Stimulated activated naive CD8-positive, alpha-beta T cell treated with anti-CD3 and anti-CD28 coated beads, Interleukin-15, amount 100 ng/mL, for 72 hours (primary cell): ENCODE measurements around the gene TIAM1.

Experiments
- ATAC-seq: fragments of 150-1000 bp; cut with Tn5 transposase; 2 replicates; pipeline ENCODE4 v1.10.0; 2021; ENCODE audit warnings: mild to moderate bottlenecking, moderate library complexity
- DNase-seq, 2 donors: peaks; one replicate each; pipeline ENCODE4 v3.0.0; 2021 to 2022
- H3K27ac Mint-ChIP-seq, 2 donors: one replicate each; pipeline ENCODE4 v1.8.0; 2022; ENCODE audit warnings: mild to moderate bottlenecking in 2 of 2, mixed read lengths in 2 of 2, moderate library complexity in 2 of 2
- H3K27me3 Mint-ChIP-seq: one replicate; pipeline ENCODE4 v1.8.0; 2022; ENCODE audit warnings: mixed read lengths
- H3K4me1 Mint-ChIP-seq: one replicate; pipeline ENCODE4 v1.8.0; 2022; ENCODE audit warnings: mild to moderate bottlenecking, mixed read lengths
- H3K4me3 Mint-ChIP-seq, 2 donors: one replicate each; pipeline ENCODE4 v1.8.0; 2022; ENCODE audit warnings: mild to moderate bottlenecking in 2 of 2, mixed read lengths in 2 of 2, moderate library complexity in 1 of 2
- H3K9me3 Mint-ChIP-seq, 2 donors: one replicate each; pipeline ENCODE4 v1.8.0; 2022; ENCODE audit warnings: mixed read lengths in 2 of 2

Gene TIAM1

GRCh38 chr21:31184459-31184858 is 159.6 kb downstream of the TIAM1 start:
- peak; percentile 64 to 83 for DNase-seq
- peak overlapping the region; percentile 44 to 66 for H3K4me3 Mint-ChIP-seq

DNA sequence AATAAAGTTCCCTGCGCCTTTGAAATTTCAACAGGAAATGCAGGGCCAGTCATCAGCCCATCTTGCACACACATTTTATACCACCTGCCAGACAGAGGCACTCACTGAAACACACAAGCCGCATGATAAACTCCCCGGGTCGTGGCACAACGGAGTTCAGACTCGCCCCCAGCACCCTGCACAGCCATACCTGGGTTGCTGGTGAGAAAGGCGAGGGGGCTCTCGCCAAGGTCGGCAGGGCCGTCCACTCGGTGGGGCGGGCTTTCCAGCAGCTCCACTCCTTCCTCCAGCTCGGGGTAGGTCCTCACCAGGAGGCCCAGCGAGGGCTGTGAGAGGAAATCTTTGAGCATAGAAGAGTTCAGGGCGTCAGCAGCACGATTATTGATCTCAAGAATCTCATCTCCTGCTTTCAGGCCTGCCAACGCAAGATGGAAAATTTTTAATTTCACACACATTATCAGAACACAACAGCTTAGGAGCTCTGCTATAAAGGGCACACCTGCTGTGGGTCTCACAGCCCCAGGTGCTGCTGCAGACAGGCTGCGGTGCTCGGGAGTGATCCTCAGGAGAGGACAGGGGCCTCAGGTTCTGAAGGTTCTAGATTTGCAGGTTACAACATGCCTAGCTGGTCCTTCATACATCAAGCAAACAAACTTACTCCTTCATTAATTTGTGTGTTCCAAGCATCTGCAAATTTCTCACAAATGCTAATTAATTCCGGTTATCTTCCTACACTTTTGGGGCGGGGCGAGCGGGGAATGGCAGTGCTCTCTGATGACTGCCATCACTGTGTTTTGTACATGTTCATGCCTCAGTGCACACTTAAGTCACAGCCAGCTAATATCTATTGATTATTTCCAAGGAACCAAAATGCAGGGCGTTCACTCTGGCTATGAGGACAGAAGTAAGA is 161.6 kb downstream of the TIAM1 start:
- Mint-ChIP-seq H3K4me3 (peak overlapping the region; percentile 86 to 95), H3K4me1 (peaks cover 79% of the 10 kb centered on the region), H3K27me3 (no peaks in the 10 kb centered on the region), H3K9me3 (no peaks in the 10 kb centered on the region), H3K27ac (peak overlapping the region; percentile 93 to 96)
- peak; percentile 79 for ATAC-seq
- peak; percentile 58 to 60 for DNase-seq

More at GRCh38 chr21:31184459-31184858, 159.6 kb downstream of the TIAM1 start:
- Mint-ChIP-seq H3K27me3 (no peaks in the 10 kb centered on the region), H3K27ac (peak overlapping the region; percentile 94 to 96), H3K9me3 (no peaks in the 10 kb centered on the region), H3K4me1 (peaks cover 79% of the 10 kb centered on the region)
- ATAC-seq, result peak; percentile 81

DNA sequence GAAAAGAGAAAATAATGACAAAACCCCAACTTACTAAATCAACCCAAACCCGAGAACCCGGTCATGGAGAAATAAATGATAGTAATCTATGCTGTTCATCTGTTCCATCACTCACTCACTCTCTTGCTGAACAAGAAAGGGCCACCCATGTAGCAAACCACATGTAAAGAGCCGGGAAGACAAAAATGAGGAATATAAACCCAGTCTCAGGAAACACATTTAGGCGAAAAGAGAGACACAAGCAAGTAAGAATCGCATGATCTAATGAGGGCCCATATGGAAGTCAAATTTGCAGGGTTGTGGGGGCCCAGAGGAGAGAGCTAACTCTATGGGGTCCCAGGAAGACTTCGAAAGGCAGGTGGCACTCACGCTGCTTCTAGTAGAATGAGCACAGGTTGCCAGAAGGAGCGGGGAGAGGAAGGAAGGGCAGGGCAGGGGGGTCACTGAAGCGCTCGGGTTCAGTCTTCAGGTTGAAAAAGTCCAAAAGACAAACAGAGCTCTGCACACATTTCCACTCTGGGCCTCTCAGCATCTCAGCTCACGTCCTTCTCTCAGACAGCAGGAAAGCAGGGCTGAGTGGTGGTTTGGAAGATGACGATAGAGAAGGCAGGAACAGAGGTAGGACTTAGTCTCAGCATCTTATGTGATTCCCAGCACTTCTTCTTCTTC is 162.8 kb downstream of the TIAM1 start:
- peak overlapping the region; percentile 64 to 95 for H3K27ac Mint-ChIP-seq
- H3K4me1 Mint-ChIP-seq, result peaks cover 78% of the 10 kb centered on the region
- no peak for ATAC-seq
- H3K27me3 Mint-ChIP-seq, result no peaks in the 10 kb centered on the region
- H3K9me3 Mint-ChIP-seq, result no peaks in the 10 kb centered on the region
- no peak for DNase-seq
- peak overlapping the region; percentile 81 to 86 for H3K4me3 Mint-ChIP-seq

- Mint-ChIP-seq H3K27ac (peak overlapping the region in 1 of 2 donors; percentile 95), H3K27me3 (no peaks in the 10 kb centered on the region), H3K9me3 (no peaks in the 10 kb centered on the region), H3K4me3 (peak overlapping the region; percentile 81 to 86), H3K4me1 (peaks cover 75% of the 10 kb centered on the region)
- ATAC-seq, result no peak
- no peak for DNase-seq
Measured at GRCh38 chr21:31180256-31181081, 163.6 kb downstream of the TIAM1 start.

DNA sequence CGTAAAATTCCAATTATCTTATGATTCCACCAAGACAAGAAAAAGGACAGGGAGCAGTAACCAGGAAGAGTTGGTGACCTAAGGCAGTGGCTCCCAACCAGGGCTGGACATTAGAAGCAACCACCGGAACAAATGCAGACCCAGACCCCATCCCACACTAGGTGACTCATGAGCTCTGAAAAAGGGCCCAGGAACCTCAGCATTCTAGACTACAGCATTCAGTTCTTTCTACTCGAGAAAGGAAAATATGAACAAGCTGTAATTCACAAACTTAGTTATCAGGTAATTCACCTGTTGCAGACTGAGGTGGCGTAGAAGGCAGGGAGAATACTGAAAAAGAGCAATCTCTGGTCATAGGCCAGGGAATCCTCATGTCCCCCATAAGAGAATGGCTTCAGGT is 167.3 kb downstream of the TIAM1 start:
- no peaks in the 10 kb centered on the region for H3K27me3 Mint-ChIP-seq
- no peak for ATAC-seq
- H3K4me3 Mint-ChIP-seq, result no peak overlapping the region
- no peaks in the 10 kb centered on the region for H3K9me3 Mint-ChIP-seq
- peak overlapping the region in 1 of 2 donors; percentile 39 for H3K27ac Mint-ChIP-seq
- DNase-seq, result no peak
- peaks cover 65% of the 10 kb centered on the region for H3K4me1 Mint-ChIP-seq

GRCh38 chr21:31176080-31176551 is 167.9 kb downstream of the TIAM1 start:
- H3K27ac Mint-ChIP-seq, result no peak overlapping the region
- peaks cover 59% of the 10 kb centered on the region for H3K4me1 Mint-ChIP-seq

GRCh38 chr21:31173881-31174555 is 170.0 kb downstream of the TIAM1 start:
- peak; percentile 31 for ATAC-seq
- Mint-ChIP-seq H3K27me3 (no peaks in the 10 kb centered on the region), H3K27ac (peak overlapping the region in 1 of 2 donors; percentile 34), H3K9me3 (no peaks in the 10 kb centered on the region), H3K4me3 (no peak overlapping the region), H3K4me1 (peaks cover 58% of the 10 kb centered on the region)
- DNase-seq, result no peak

More at GRCh38 chr21:31176080-31176551, 167.9 kb downstream of the TIAM1 start:
- DNase-seq, result no peak
- Mint-ChIP-seq H3K27me3 (no peaks in the 10 kb centered on the region), H3K4me3 (no peak overlapping the region), H3K9me3 (no peaks in the 10 kb centered on the region)
- ATAC-seq, result no peak

- Mint-ChIP-seq H3K27me3 (no peaks in the 10 kb centered on the region), H3K4me1 (peaks cover 50% of the 10 kb centered on the region), H3K4me3 (no peak overlapping the region), H3K9me3 (no peaks in the 10 kb centered on the region), H3K27ac (no peak overlapping the region)
- DNase-seq, result no peak
- no peak for ATAC-seq
Measured at GRCh38 chr21:31172328-31172727, 171.7 kb downstream of the TIAM1 start.

GRCh38 chr21:31164713-31165694 is 179.1 kb downstream of the TIAM1 start:
- H3K4me1 Mint-ChIP-seq, result peaks cover 75% of the 10 kb centered on the region
- H3K4me3 Mint-ChIP-seq, result no peak overlapping the region

DNA sequence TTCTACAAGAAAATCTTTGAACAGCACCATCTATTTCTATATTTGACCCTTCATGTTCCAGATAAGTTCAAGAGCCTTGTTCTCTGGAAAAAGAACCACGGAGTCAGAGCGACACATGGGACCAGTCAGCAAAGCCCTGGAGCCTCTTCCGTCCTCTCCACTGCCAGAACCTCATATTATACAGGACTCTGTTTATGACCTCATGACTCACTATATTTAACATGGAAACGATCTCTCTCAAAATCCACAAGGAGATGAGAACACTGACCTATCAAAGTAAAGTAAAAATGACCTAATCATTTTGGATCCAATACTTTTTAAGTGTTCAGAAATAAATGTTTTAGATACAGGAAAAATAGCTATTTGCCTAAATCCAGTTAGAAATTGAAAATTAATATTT is 181.2 kb downstream of the TIAM1 start:
- Mint-ChIP-seq H3K4me1 (peaks cover 83% of the 10 kb centered on the region), H3K9me3 (no peaks in the 10 kb centered on the region), H3K27me3 (no peaks in the 10 kb centered on the region), H3K27ac (peak overlapping the region; percentile 54 to 69), H3K4me3 (no peak overlapping the region)
- DNase-seq (no peak), ATAC-seq (no peak)

More at GRCh38 chr21:31164713-31165694, 179.1 kb downstream of the TIAM1 start:
- DNase-seq (no peak), ATAC-seq (peak; percentile 56)
- H3K9me3 Mint-ChIP-seq, result no peaks in the 10 kb centered on the region
- H3K27ac Mint-ChIP-seq, result no peak overlapping the region
- H3K27me3 Mint-ChIP-seq, result no peaks in the 10 kb centered on the region

DNA sequence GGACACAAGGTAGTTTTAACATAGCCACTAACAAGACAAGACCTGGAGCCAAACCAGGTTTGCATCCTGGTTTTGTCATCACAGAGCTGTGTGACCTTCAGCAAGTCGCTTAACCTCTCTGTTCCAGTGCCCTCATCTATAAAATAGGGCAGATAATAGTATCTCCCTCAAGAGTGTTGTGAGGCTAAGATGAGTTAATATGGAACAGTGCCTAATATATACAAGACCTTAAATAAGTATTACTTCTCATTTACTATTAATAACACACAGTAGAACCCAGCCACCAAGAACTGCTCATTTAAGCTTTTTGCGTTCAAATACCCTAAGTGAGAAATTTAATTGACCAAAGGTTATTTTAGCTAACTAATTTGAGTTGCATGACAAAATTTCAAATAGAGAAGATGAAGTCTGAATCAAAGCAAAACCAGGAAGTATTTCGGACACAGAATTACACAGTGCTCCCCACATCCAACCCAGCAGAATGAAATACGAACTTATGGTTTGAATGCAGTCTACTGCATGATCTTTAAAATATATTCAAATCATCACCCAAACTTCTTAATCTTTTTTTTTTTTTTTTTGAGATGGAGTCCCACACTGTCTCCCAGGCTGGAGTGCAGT is 181.9 kb downstream of the TIAM1 start:
- DNase-seq, result no peak
- Mint-ChIP-seq H3K27ac (no peak overlapping the region), H3K4me3 (peak overlapping the region in 1 of 2 donors; percentile 18), H3K9me3 (no peaks in the 10 kb centered on the region), H3K4me1 (peaks cover 78% of the 10 kb centered on the region), H3K27me3 (no peaks in the 10 kb centered on the region)
- no peak for ATAC-seq

- no peak overlapping the region for H3K4me3 Mint-ChIP-seq
- DNase-seq (no peak), ATAC-seq (peak; percentile 64)
- no peaks in the 10 kb centered on the region for H3K9me3 Mint-ChIP-seq
- no peaks in the 10 kb centered on the region for H3K27me3 Mint-ChIP-seq
- peaks cover 71% of the 10 kb centered on the region for H3K4me1 Mint-ChIP-seq
- no peak overlapping the region for H3K27ac Mint-ChIP-seq
Measured at GRCh38 chr21:31161157-31161556, 182.9 kb downstream of the TIAM1 start.

- Mint-ChIP-seq H3K27ac (peak overlapping the region; percentile 81 to 91), H3K4me3 (peak overlapping the region; percentile 60 to 70), H3K9me3 (peaks cover 0 to 4% of the 10 kb centered on the region in 2 donors), H3K27me3 (no peaks in the 10 kb centered on the region), H3K4me1 (peaks cover 57% of the 10 kb centered on the region)
- ATAC-seq (no peak), DNase-seq (no peak)
Measured at GRCh38 chr21:31159808-31160207, 184.3 kb downstream of the TIAM1 start.
